Left renal cortex interstitium (tissue), 4 donors: ENCODE results near the gene EHBP1. TPM values are rescaled to one million over a fixed set of nuclear protein-coding genes. Genes with fewer than 3 reads are reported as not detected.

Experiments
- DNase-seq, 4 donors: peaks; one replicate each; pipeline ENCODE4 v3.0.0-alpha.2; 2013; ENCODE audit warnings: low read depth in 4 of 4, low spot score in 2 of 4, missing footprints in 1 of 4
- polyA plus RNA-seq, 4 donors: library from polyadenylated mRNA; unstranded; fragments of 120-200 nt; gene quantifications; one replicate each; pipeline ENCODE4 v1.2.1, GENCODE V29; 2013; ENCODE audit not compliant: insufficient read length in 4 of 4

Gene EHBP1
- polyA plus RNA-seq, 4 donors: 40.8 to 55.7 (median 46.5) TPM

GRCh38 chr2:62871506-62871905 is 166.0 kb downstream of the EHBP1 start:
- no peak for DNase-seq

- no peak for DNase-seq
These were observed 168.1 kb downstream of the EHBP1 start for GRCh38 chr2:62873603-62874002.

GRCh38 chr2:62874881-62875383 is 169.4 kb downstream of the EHBP1 start:
- no peak for DNase-seq

- no peak for DNase-seq
These were observed 175.8 kb downstream of the EHBP1 start for GRCh38 chr2:62881162-62881795.

GRCh38 chr2:62883629-62884028 is 178.1 kb downstream of the EHBP1 start:
- no peak for DNase-seq

- DNase-seq: no peak
These were observed 178.6 kb downstream of the EHBP1 start for GRCh38 chr2:62884086-62884485.

GRCh38 chr2:62884514-62884913 is 179.0 kb downstream of the EHBP1 start:
- no peak for DNase-seq

- DNase-seq: no peak
These were observed 189.6 kb downstream of the EHBP1 start for GRCh38 chr2:62894966-62895631.

GRCh38 chr2:62895632-62896009 is 190.1 kb downstream of the EHBP1 start:
- DNase-seq: no peak

- no peak for DNase-seq
These were observed 191.8 kb downstream of the EHBP1 start for GRCh38 chr2:62897187-62897827.

GRCh38 chr2:62904344-62904743 is 198.8 kb downstream of the EHBP1 start:
- DNase-seq: no peak

GRCh38 chr2:62908145-62908544 is 202.6 kb downstream of the EHBP1 start:
- DNase-seq: no peak

- no peak for DNase-seq
These were observed 207.8 kb downstream of the EHBP1 start for GRCh38 chr2:62913311-62913710.

GRCh38 chr2:62919041-62919440 is 213.5 kb downstream of the EHBP1 start:
- DNase-seq: no peak

- DNase-seq: no peak
These were observed 214.6 kb downstream of the EHBP1 start for GRCh38 chr2:62920070-62920469.

GRCh38 chr2:62923242-62923641 is 217.7 kb downstream of the EHBP1 start:
- DNase-seq: no peak

- no peak for DNase-seq
These were observed 218.4 kb downstream of the EHBP1 start for GRCh38 chr2:62923881-62924280.

- DNase-seq: no peak
These were observed 222.5 kb downstream of the EHBP1 start for GRCh38 chr2:62928015-62928414.

- no peak for DNase-seq
These were observed 226.0 kb downstream of the EHBP1 start for GRCh38 chr2:62931536-62931935.

GRCh38 chr2:62933398-62933917 is 227.9 kb downstream of the EHBP1 start:
- no peak for DNase-seq

- no peak for DNase-seq
These were observed 229.0 kb downstream of the EHBP1 start for GRCh38 chr2:62934517-62934916.

GRCh38 chr2:62938126-62938525 is 232.6 kb downstream of the EHBP1 start:
- DNase-seq: no peak
